IPS DF 19.7 (cell line): Measurements from ENCODE around the gene TAAR9.
A peak's percentile ranks its signal among the peaks of the same experiment; 100 is the strongest.

Experiments
- DNase-seq: peaks from one replicate; pipeline ENCODE4 v3.0.0-alpha.2; 2013; ENCODE audit warnings: low read depth, low spot score

Gene TAAR9, protein sequence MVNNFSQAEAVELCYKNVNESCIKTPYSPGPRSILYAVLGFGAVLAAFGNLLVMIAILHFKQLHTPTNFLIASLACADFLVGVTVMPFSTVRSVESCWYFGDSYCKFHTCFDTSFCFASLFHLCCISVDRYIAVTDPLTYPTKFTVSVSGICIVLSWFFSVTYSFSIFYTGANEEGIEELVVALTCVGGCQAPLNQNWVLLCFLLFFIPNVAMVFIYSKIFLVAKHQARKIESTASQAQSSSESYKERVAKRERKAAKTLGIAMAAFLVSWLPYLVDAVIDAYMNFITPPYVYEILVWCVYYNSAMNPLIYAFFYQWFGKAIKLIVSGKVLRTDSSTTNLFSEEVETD

DNA sequence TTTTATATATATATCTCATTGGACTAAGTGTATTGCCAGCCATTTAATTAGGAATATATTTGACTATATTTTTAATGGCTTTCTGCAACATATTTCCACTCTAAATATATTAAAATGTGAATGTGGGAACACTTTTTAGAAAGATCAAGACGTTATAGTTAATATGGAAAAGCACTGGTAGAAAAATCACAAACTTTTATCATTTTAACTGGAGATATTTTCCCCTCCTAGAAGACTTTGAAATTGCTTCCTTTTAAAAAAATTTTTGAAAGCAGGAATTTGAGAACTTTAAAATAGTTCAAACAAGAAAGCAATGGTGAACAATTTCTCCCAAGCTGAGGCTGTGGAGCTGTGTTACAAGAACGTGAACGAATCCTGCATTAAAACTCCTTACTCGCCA lies at the start of gene TAAR9:
TAAR9 (plus strand) TSS at position 301 of the 400 bp plus-strand sequence; CDS start at position 314, 13 bp downstream.
- no peak for DNase-seq

DNA sequence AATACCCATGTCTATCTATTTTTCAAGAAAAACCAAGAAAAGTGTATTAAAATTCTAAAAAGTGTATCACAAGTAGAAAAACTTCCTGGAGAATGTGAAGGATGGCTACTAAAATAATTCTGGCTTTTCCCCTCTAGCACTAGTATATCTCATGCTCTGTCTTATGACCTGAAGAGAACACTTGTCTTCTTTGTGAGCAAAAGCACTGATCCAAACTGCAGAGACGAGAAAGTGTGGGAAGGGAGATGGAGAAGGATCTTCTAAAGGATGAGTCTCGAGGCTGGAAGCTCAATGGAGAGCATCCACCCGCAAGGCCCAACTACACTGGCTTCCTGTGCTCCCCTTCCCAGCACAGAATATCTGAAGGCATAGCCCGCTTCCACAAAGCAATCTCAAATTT lies 48.7 kb upstream of the TAAR9 start:
- DNase-seq: no peak

DNA sequence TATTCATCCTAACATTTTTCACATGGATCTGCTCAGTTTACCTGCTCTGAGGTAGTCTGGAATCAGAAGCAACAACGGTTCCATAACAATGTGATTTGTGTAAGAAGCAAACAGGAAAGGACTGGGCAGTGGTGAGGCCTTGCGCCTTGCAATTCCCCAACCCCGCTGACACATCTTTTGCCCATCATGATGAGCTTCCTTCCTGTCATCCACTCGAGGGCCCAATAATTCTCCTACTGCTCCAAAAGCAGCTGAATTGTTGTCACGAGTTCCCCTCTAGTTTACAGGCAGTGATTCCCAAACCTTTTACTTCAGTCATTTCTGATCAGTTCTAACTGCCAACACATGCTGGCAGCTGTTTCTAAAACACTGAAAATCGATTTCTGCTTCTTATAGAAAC lies 48.1 kb upstream of the TAAR9 start:
- DNase-seq: no peak

DNA sequence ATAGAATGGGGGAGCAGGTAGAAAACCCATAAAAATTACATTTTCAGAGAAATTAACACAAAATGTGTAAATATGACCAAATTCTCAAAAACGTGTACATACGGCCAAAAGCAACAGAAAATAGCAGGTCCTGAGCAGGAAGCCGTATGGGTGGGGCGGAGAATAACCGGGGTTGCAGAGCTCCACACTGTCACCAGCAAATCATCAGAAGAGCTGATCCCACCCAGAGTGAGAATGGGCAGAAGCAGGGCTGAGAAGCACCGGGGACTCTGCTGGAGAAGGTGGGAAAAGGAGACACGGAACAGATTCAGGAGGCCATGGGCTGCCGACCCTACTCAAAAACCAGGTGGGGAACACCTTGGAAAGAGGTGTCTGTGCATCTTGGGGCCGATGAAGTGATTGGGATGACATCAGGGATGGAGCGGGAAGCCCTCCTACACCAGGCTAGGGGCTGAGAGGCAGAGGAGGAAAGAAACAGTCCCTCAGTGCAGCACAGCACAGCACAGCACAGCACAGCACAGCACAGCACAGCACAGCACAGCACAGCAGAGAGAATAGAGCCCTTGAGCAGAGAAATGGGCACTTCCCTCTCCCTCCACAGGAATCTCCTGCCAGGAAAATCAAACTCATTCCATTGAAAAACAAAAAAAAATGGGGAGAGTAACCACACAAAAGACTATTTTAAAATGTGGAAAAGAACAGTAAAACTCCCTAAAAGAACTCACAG lies 47.4 kb upstream of the TAAR9 start:
- no peak for DNase-seq

DNA sequence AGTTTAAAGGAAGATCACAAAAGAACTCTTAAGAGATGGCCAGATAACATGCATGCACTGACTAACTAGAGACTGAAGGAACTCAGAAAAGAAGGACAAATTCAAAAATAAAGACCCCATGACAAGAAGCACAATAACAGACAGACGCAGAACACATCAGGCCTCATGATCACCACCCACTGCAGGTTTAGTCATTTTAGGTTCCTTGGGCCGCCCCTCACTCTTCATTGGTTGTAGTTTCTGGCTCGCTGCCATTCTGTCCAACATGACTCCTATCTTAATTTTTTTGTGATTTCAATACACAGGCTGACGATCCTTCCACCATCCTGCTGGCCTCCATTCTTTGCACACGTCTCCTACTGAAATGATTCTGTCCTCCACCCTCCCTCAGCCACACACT lies 46.8 kb upstream of the TAAR9 start:
- DNase-seq: no peak

DNA sequence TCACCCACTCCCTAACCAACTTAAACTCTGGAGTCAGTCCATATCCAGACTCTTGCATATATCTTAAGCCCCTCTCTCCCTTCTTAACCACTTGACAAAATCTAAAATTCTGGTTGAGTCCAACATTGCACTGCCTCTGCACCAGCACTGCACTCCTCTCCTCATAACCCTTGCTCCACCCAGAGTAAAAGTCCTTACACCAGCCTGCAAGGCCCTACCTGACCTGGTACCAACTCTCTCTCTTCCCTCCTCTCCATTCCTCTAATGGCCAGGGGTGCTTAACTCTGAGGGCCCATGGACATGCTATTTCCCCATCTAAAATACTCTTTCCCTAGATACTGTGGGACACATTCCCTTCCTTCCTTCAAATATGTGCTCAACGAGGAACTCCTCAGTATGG lies 46.2 kb upstream of the TAAR9 start:
- no peak for DNase-seq

DNA sequence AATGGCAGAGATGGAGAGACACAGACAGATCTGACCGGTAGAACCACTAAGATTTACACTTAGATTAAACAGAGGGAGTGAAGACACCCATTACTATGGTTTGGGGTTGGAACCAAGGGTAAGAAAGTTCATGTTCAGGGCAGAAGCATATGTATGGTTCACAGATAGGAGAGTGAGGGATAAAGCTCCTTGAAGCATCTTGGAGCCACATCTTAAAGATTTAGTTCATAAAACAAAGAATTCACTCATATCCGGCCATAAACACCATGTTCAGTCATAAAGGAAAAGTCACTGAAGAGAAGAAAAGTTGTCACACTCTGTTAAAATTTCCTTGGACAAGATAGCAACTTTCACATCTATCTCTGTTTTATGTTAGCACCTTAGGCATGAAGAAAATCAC lies 43.1 kb upstream of the TAAR9 start:
- no peak for DNase-seq

DNA sequence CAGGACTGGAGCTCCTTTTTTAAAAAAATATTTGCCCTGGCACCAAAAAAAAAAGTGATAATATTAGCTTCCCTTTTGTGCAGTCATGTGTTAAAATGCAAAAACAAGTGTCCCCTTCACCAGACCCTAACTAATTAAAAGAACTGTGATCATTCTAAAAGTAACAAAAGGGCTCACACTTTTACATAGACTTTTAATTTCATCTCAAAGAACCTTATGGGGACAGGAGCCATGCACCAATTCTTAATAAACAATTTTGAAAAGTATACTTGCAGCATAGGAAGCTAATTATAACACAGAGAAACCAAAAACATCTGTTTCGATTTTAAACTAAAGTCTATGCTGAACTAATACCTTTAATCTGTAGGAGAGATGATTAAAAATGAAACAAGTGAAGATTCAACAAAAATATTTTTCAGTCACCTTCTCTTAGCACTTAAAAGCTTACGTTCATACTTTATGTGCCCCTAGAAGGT lies 42.4 kb upstream of the TAAR9 start:
- DNase-seq: no peak

DNA sequence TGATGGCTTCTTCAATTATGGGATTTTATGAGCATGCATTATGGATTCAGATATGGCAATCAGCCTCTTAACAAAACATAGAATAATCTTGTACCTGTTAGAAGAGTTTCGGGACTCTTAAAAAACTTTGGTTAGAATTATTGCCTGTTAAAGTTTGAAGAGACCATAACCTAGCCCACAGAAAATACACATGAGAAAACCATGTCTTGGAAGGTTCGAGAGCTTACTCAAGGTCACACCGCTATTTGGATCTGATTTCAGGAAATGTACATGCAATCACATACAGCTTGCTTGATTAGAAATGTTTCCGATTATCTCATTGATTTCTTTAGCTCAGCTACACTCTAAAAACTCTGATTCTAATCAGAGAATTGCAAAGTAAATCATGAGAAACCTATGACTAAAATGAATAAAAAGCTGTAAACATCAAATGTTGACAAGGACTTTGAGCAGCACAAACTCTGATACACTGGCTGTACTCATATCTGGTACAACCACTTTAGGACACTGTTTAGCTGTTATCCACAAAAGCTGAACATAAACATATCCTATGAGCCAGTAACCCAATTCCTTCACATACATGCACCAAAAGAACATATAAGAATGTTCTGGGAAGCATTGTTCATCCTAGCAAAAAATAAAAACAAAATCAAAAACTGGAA lies 41.4 kb upstream of the TAAR9 start:
- no peak for DNase-seq

DNA sequence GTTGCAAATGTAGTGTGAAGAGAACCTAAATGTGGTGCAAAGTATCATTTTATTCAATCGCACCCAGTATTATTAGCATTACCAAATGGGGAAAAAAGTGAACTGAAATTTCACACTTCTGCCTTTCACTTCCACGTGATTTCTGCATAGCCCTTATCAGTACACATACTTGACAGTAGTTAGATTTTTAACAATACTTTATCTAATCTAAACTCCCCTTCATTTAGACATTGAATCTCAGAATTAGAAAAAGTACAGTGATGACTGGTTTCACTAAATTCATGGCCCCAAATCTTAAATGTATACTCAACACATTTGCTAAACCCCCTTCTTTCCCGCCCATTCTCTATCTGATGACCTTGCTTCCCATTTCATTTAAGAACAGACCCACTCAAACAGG lies 39.4 kb upstream of the TAAR9 start:
- DNase-seq: no peak

DNA sequence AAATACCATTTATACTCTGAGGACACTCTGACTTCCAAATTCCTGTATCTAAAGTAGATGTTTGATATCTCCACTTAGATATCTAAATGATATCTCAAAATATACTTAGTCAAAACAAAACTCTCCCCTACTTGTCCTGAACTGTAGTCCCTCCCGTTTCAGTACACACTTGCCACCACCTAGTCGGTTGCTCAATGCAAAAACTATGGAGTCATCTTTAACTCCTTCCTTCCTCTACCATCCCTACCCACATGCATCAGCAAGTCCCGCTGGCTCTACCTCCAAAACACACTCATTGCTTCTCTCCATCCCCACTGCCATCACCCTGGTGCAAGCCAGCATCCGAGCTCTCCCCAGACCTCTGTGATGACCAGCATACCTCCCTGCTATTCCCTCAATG lies 38.3 kb upstream of the TAAR9 start:
- no peak for DNase-seq

DNA sequence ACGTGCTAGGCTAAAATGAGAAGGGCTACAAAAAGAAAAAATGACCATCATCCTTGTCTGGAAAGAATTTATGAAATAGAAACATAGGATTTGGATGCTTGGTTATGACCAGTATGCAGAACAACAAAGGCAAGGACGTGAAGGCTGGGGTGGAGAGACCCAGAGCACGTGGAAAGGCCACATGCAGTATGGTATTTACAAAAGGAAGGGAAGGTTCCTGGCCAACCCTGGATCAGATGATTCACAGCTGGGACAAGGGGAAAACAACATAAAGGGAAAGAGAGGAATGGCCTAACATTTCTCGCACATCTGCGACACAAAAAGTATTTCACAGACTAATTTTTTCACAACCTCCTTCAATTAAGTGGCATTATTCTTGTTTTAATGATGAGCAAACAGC lies 33.3 kb upstream of the TAAR9 start:
- no peak for DNase-seq

DNA sequence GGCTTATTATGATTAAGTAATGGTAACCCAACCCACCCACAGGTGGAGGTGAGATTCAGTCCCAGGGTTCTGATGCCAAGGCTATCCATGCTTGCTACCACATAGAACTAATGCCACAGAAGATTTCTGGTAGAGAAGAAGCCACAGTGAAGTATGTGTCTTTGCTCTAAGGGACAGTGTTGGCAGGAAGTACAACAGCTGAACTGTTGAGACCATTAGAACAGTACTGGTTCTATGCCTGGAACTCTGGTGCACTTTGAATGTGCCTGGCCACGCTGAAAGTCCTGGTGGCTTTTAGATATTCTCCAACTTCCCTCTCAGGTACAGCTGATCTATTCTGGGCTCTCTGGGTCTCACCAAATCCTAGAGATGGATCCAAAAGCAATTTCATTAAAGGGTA lies 32.9 kb upstream of the TAAR9 start:
- DNase-seq: no peak

DNA sequence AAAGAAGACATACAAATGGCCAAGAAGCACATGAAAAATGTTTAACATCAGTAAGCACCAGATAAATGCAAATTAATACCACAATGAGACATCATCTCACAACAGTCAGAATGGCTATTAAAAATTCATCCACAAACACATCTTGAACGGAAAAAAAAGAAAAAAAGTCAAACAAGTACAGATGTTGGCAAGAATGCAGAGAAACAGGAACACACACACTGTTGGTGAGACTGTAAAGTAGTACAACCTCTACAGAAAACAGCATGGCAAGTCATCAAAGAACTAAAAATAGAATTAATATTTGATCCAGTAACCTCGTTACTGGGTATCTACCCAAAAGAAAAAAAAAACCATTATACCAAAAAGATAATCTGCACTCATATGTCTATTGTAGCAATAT lies 31.6 kb upstream of the TAAR9 start:
- no peak for DNase-seq

DNA sequence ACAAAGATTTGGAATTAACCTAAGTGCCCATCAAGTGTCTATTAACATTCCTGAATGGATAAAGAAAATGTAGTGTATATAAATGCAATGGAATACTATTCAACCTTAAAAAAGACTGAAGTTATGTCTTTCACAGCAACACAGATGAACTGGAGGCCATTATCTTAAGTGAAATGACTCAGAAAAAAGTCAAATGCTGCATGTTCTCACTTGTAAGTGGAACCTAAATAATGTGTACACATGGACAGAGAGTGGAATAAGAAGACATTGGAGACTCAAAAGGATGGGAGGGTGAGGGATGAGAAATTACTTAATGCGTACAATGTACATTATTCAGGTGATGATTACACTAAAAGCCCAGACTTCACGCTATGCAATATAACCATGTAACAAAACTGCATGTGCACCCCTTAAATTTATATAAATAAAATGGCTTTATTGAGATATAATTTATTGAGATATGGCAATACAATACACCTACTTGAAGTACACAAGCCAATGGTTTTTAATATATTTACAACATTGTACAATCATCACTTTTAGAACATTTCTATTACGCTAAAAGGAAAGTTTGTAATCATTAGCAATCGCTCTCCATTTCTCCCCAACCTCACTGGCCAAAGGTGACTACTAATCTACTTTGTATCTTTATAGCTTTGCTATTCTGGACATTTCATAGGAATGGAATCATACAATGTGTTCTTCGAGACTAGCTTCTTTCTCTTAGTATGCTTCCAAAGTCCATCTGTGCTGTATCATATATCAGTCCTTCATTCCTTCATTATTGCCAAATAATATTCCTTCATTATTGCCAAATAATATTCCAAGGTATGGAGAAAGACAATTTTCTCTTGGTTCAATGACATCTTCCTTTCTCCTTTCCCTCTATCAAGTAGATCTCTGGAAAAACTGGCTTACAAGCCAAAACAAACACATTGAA lies 30.9 kb upstream of the TAAR9 start:
- no peak for DNase-seq

DNA sequence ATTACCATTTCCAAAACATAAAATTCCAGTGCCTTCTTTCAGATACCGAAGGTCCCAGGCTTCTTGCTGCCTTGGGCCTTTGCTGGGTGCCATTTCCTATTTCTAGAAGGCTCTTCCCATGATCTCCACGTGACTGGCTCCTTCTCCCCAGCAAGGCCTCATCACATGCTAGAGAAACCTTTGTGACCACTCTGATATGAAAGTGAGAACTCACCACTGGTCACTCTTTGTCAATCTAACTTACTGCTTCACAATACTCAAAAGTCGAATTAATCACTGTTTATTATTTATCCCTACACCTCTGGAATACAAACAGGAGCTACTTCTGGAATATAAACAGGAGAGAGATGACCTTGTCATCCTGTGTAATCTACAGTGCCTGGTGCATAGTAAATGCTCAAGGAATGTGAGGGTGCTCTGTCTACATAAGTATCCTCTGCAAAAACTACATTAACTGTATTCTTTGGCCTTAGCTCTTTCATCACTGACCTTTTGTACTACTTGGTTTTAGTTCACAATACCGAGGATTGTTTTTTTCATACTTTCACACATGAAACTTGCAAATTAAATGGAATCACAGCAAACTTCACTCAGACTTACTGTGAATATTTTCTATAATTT lies 26.8 kb upstream of the TAAR9 start:
- no peak for DNase-seq

DNA sequence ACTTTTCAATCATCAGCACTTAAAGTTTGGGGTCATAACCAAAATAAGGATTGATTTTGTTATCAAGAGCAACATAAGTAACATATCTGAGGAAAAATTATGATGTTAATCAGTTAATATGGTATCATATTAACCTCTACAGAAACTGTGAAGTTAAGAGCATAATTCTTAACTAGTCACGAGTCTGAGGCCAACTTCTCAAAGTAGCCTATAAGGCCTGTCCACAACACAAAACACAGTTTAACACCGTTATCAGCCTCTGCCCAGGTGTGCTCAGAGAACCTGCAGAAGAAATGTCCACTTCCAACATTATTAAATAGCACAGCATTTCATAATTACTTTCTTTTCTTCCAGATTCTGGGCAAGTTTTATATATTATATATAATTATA lies 26.3 kb upstream of the TAAR9 start:
- no peak for DNase-seq

DNA sequence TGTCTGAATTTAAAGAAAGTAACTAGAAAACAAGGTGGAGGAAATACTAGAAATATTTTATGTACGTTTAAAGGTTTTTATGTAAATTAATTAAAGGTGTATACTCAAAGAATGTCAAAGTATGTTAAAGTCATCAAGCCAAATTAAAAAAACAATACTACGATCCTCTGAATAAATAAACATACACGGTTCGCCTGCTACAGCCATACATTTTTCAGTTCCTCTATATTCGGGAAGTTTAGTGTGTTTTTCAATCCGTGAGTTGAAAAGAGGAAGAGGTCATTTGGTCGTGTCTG lies 25.8 kb upstream of the TAAR9 start:
- DNase-seq: no peak

DNA sequence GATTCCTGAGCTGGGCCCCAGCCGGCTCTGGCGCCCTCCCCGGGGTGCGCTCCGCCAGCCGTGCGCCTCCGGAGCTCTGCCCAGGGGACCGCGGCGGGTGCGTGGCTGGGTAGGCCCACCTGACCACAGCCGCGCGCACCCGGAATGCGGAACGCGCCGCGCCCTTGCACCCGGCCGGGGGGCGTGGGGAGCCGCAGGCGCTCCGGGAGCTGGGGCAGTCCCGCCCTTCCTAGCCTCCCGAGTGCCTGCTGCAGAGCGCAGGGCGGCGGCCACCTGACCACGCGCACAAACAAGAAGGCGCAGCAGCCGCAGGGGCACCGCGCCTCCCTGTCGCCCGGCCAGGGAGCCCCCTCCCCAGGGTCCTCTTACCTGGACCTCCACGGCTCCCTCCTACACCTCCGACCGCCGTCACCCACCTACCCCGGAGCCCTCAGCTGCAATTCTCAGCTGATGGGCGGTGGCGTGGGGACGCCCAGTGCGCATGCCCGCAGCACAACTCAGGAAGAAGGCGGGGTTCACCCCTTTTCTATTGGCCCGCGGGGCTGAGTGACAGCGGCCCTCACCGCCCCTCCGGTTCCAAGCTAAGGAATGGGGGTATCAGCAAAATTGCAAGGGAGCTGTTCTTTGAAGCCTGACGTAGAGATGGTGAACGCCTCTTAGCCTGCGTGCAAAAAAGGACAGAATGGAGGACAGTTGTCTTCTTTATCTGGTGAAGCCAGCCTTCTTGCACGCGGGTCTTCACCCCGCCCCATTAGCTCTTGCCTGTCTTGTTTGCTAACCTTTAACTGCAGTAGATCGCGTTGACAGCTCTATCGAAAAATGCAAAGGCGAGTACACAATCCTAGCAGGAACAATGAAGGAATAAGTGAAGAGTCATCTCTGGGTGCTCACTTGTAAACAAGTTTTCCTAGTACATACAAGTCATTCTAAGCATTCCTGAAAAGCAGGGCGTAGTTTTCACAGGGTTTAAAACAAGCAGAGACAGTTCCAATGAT lies 25.1 kb upstream of the TAAR9 start, which contains the start of gene STX7:
STX7 (minus strand) TSS at position 479 of the 995 bp plus-strand sequence. CDS start 9,586 bp downstream, outside the sequence.
- peak; percentile 40 for DNase-seq
